DOHH2 (cell line): ENCODE measurements around the gene GRID1.

ENCODE experiments used
- CTCF ChIP-seq: fragments of 200-600 bp; sonication (generic); IDR thresholded peaks from one replicate; pipeline ENCODE4 v1.5.1; 2014; ENCODE audit warnings: antibody characterized with exemption, mild to moderate bottlenecking, low read depth, low read length; ENCODE audit not compliant: poor library complexity, severe bottlenecking
- EZH2phosphoT487 ChIP-seq: fragments of 200-600 bp; sonication (generic); IDR thresholded peaks from 2 replicates; pipeline ENCODE4 v1.6.1; 2017; ENCODE audit warnings: borderline replicate concordance, mild to moderate bottlenecking, antibody characterized with exemption, low read length, moderate library complexity, mixed read lengths

- no peak for TF ChIP-seq CTCF
- no peak for TF ChIP-seq EZH2phosphoT487
These were observed 164.3 kb downstream of the GRID1 start for GRCh38 chr10:86202226-86202735.
